Effector memory CD8-positive, alpha-beta T cell (primary cell): ENCODE measurements around the gene GPNMB.

Source experiments
- ATAC-seq: fragments of 150-1000 bp; cut with Tn5 transposase; replicated peaks from 2 replicates; pipeline ENCODE4 v1.10.0; 2021; ENCODE audit warnings: mild to moderate bottlenecking, moderate library complexity
- DNase-seq, 3 experiments: peaks; one replicate each; pipeline ENCODE4 v3.0.0; 2021
- H3K27ac Mint-ChIP-seq, 2 donors: one replicate each; pipeline ENCODE4 v1.8.0; 2022; ENCODE audit warnings: mild to moderate bottlenecking in 2 of 2, mixed read lengths in 2 of 2, moderate library complexity in 2 of 2
- H3K27me3 Mint-ChIP-seq, 2 donors: one replicate each; pipeline ENCODE4 v1.8.0; 2022; ENCODE audit warnings: mixed read lengths in 2 of 2
- H3K36me3 Mint-ChIP-seq: one replicate; pipeline ENCODE4 v1.8.0; 2022; ENCODE audit warnings: mild to moderate bottlenecking, moderate library complexity, mixed read lengths; ENCODE audit not compliant: insufficient read depth
- H3K4me1 Mint-ChIP-seq, 2 donors: one replicate each; pipeline ENCODE4 v1.8.0; 2022; ENCODE audit warnings: low read depth in 2 of 2, mixed read lengths in 2 of 2
- H3K4me3 Mint-ChIP-seq, 2 donors: one replicate each; pipeline ENCODE4 v1.8.0; 2022; ENCODE audit warnings: mild to moderate bottlenecking in 2 of 2, mixed read lengths in 2 of 2, moderate library complexity in 2 of 2
- H3K9me3 Mint-ChIP-seq, 2 donors: one replicate each; pipeline ENCODE4 v1.8.0; 2022; ENCODE audit warnings: mixed read lengths in 2 of 2

GPNMB gene

DNA sequence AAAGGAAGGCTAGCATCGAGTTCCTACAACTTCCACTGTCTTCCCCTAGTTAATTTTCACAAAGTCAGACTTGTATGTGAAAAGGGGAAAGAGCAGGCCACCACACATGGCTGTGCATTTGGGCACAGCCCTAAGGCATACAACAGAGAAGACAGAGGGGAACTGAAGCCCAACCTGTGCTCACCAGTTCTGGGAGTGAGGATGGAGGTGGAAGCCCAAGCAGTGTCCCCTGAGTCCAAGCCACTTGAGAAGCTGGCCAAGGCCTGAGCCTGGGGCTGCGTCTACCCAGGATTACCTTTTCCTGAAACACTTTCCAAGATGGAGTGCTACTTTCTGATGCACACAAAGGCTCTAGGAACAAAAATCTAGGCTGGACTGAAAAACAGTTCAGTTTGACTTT lies 20.3 kb downstream of the GPNMB start:
- ATAC-seq, result no peak
- Mint-ChIP-seq H3K9me3 (no peaks in the 10 kb centered on the region), H3K27ac (no peak overlapping the region), H3K36me3 (no peaks in the 10 kb centered on the region), H3K4me1 (no peaks in the 10 kb centered on the region), H3K27me3 (peaks cover 32 to 36% of the 10 kb centered on the region in 2 donors), H3K4me3 (no peak overlapping the region)
- no peak for DNase-seq

DNA sequence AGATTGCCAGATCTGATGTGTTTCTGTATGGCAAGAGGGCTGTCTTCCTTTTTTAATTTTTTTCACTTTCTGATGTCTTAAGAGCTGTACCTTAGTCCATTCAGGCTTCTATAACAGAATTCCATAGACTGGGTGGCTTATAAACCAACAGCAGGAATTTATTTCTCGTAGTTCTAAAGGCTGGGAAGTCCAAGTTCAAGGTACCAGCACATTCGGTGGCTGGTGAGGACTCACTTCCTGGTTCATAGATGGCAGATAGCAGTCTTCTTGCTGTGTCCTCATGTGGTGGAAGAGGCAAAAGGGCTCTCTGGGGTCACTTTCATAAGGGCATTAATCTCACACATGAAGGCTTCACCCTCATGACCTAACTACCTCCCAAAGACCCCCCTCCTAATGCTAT lies 20.8 kb downstream of the GPNMB start:
- DNase-seq, result no peak
- no peaks in the 10 kb centered on the region for H3K36me3 Mint-ChIP-seq
- no peak for ATAC-seq
- H3K9me3 Mint-ChIP-seq, result no peaks in the 10 kb centered on the region
- no peak overlapping the region for H3K4me3 Mint-ChIP-seq
- H3K27me3 Mint-ChIP-seq, result peaks cover 36% of the 10 kb centered on the region in 2 donors
- no peaks in the 10 kb centered on the region for H3K4me1 Mint-ChIP-seq
- no peak overlapping the region for H3K27ac Mint-ChIP-seq

DNA sequence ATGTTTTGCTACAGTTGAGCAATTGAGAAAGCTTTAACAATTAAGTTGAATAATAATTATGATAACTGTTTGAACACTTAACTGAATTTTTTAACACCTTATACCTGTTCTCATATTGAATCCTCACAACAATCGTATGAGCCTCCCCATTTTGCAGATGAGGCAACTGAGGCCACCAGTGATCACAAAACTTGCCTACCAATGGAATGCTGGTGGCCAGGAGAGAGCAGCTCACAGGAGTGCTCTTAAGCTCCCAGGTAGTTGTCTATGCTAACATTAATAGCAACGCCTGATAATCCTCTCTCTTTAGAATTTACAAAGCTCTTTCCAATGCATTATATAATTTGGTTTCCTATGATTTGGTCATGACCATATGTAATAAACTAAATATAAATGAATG lies 21.6 kb downstream of the GPNMB start:
- Mint-ChIP-seq H3K36me3 (no peaks in the 10 kb centered on the region), H3K27me3 (peaks cover 36% of the 10 kb centered on the region in 2 donors), H3K4me1 (peaks cover 4 to 5% of the 10 kb centered on the region in 2 donors), H3K9me3 (no peaks in the 10 kb centered on the region), H3K27ac (no peak overlapping the region), H3K4me3 (no peak overlapping the region)
- ATAC-seq, result no peak
- no peak for DNase-seq

DNA sequence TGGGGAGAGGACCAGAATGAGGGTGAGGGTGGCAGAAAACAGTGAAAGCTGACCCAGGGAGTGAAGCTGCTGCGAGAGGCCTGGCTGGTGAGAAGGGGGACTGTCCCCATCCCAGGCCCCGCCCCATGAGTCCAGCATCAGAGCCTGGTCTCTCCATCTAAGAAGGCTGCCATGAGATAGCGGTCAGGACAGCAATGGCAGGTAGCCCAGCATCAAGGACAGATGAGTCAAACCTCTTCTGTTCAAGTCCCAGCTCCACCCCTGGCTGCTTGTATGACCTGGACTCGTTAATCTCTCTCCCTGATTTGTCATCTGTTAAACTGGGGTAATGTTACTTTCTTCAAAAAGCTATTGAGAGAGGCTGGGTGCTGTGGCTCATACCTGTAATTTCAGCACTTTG lies 22.2 kb downstream of the GPNMB start:
- Mint-ChIP-seq H3K9me3 (no peaks in the 10 kb centered on the region), H3K36me3 (no peaks in the 10 kb centered on the region), H3K4me1 (peaks cover 7 to 9% of the 10 kb centered on the region in 2 donors), H3K27ac (no peak overlapping the region), H3K4me3 (no peak overlapping the region), H3K27me3 (peaks cover 36% of the 10 kb centered on the region in 2 donors)
- ATAC-seq (no peak), DNase-seq (no peak)

DNA sequence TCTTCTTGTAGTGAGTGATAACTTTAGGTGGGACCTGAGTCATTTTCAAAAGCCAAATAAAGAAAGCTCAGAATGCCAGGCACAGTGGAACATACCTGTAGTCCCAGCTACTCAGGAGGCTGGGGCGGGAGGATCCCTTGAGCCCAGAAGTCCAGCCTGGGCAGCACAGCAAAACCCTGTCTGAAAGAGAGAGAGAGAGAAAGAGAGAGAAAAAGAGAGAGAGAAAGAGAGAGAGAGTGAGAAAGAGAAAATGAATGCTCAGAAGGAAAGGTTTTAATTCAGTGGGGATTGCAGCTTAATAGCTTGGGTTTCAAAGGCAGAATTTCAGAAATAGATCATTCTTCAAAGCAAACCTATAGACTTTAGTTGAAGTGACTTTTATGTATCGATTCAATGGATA lies 25.7 kb downstream of the GPNMB start:
- H3K4me1 Mint-ChIP-seq, result peaks cover 7 to 9% of the 10 kb centered on the region in 2 donors
- no peak for DNase-seq
- H3K9me3 Mint-ChIP-seq, result no peaks in the 10 kb centered on the region
- H3K36me3 Mint-ChIP-seq, result no peaks in the 10 kb centered on the region
- H3K27ac Mint-ChIP-seq, result no peak overlapping the region
- no peak for ATAC-seq
- no peak overlapping the region for H3K4me3 Mint-ChIP-seq
- H3K27me3 Mint-ChIP-seq, result peaks cover 23 to 24% of the 10 kb centered on the region in 2 donors

DNA sequence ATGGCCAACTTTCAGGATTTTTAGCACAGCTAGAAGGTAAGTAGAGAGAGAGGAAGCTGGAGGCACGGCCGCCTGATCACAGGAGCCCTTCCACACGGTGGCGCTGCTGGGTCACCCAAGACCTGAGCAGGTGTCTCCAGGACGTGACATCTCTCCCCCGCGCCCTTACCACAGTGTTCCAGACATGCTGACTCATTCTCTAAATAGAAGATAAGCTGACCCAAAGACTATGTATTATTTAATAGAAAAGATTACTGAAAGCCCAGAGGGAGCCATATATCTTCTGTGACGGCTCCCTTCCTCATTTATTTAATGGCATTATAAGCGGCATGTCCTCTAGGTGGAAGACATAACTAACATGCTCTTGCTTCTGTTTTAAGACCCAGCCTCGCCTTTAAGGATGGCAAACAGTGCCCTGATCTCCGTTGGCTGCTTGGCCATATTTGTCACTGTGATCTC lies 26.6 kb downstream of the GPNMB start:
- peaks cover 17% of the 10 kb centered on the region in 2 donors for H3K27me3 Mint-ChIP-seq
- peaks cover 7 to 9% of the 10 kb centered on the region in 2 donors for H3K4me1 Mint-ChIP-seq
- peak; percentile 98 for ATAC-seq
- H3K27ac Mint-ChIP-seq, result peak overlapping the region in 1 of 2 donors; percentile 4
- no peaks in the 10 kb centered on the region for H3K9me3 Mint-ChIP-seq
- peak; percentile 80 to 84 (median 82) for DNase-seq
- H3K4me3 Mint-ChIP-seq, result peak overlapping the region; percentile 40 to 55
- H3K36me3 Mint-ChIP-seq, result no peaks in the 10 kb centered on the region

- DNase-seq, result no peak
- peaks cover 0 to 5% of the 10 kb centered on the region in 2 donors for H3K27me3 Mint-ChIP-seq
- peaks cover 7 to 9% of the 10 kb centered on the region in 2 donors for H3K4me1 Mint-ChIP-seq
- H3K27ac Mint-ChIP-seq, result no peak overlapping the region
- no peaks in the 10 kb centered on the region for H3K9me3 Mint-ChIP-seq
- ATAC-seq, result no peak
- H3K36me3 Mint-ChIP-seq, result no peaks in the 10 kb centered on the region
- no peak overlapping the region for H3K4me3 Mint-ChIP-seq
Measured at GRCh38 chr7:23275912-23276311, 29.3 kb downstream of the GPNMB start.

GRCh38 chr7:23276376-23276775 lies 29.8 kb downstream of the GPNMB start:
- Mint-ChIP-seq H3K27ac (no peak overlapping the region), H3K9me3 (no peaks in the 10 kb centered on the region), H3K4me3 (no peak overlapping the region), H3K27me3 (peaks cover 0 to 5% of the 10 kb centered on the region in 2 donors), H3K4me1 (peaks cover 7 to 9% of the 10 kb centered on the region in 2 donors), H3K36me3 (no peaks in the 10 kb centered on the region)
- DNase-seq, result no peak
- no peak for ATAC-seq

GRCh38 chr7:23276947-23277346 lies 30.4 kb downstream of the GPNMB start:
- peak overlapping the region in 1 of 2 donors; percentile 28 for H3K27ac Mint-ChIP-seq
- no peak overlapping the region for H3K4me3 Mint-ChIP-seq

GRCh38 chr7:23277359-23277989 lies 30.9 kb downstream of the GPNMB start:
- H3K36me3 Mint-ChIP-seq, result no peaks in the 10 kb centered on the region
- peak; percentile 29 to 39 (median 37) for DNase-seq
- H3K9me3 Mint-ChIP-seq, result no peaks in the 10 kb centered on the region
- H3K27ac Mint-ChIP-seq, result no peak overlapping the region
- no peak overlapping the region for H3K4me3 Mint-ChIP-seq
- no peaks in the 10 kb centered on the region for H3K27me3 Mint-ChIP-seq
- peaks cover 7 to 9% of the 10 kb centered on the region in 2 donors for H3K4me1 Mint-ChIP-seq
- ATAC-seq, result peak; percentile 52

More at GRCh38 chr7:23276947-23277346, 30.4 kb downstream of the GPNMB start:
- Mint-ChIP-seq H3K4me1 (peaks cover 7 to 9% of the 10 kb centered on the region in 2 donors), H3K9me3 (no peaks in the 10 kb centered on the region), H3K27me3 (peaks cover 0 to 4% of the 10 kb centered on the region in 2 donors), H3K36me3 (no peaks in the 10 kb centered on the region)
- ATAC-seq (no peak), DNase-seq (no peak)

DNA sequence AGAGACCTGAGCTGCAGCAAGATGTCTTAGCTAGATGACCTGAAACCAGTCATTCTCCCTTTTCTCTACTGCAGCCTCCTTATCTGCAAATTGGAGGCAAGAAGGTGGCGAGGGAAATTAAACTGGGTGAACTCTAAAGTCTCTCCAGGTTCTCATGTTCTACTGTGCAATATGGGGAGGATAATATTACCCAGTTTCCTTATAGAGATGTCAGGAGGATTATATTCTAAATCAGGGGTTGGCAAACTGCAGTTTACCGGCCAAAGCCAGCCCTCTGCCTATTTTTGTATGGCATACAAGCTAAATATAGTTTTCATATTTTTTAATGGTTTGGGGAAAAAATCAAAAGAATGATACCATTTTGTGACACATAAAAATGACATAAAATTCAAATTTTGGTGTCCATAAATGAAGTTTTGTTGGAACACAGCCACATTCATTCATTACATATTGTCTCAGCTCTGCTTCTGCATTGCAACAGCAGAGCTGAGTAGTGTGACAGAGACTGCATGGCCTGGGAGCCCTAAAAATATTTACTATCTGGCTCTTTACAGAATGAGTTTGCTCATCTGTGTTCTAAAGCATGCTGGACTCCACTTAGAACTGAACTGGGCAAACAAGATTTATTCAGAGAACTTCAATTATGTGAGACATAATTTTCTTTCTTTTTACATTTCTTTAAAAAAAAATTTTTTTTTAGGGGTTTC lies 33.4 kb downstream of the GPNMB start:
- no peak for DNase-seq
- no peaks in the 10 kb centered on the region for H3K36me3 Mint-ChIP-seq
- no peaks in the 10 kb centered on the region for H3K4me1 Mint-ChIP-seq
- ATAC-seq, result no peak
- no peak overlapping the region for H3K4me3 Mint-ChIP-seq
- H3K27me3 Mint-ChIP-seq, result no peaks in the 10 kb centered on the region
- no peak overlapping the region for H3K27ac Mint-ChIP-seq
- H3K9me3 Mint-ChIP-seq, result no peaks in the 10 kb centered on the region

DNA sequence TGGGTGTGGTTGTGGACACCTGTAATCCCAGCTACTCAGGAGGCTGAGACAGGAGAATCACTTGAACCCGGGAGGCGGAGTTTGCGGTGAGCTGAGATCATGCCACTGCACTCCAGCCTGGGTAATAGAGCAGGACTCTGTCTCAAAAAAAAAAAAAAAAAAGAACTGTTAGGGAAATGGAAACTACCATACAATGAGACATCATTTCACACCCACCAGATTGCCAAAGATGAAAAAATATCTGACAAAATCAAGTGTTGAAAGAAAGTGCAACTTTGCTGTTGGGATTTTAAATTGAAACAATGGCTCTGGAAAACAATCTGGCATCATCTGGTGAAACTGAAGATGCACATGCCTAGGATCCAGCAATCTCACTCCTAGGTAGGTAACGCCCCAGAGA lies 36.5 kb downstream of the GPNMB start:
- Mint-ChIP-seq H3K9me3 (no peaks in the 10 kb centered on the region), H3K4me1 (peaks cover 4 to 6% of the 10 kb centered on the region in 2 donors), H3K27ac (no peak overlapping the region), H3K36me3 (no peaks in the 10 kb centered on the region), H3K27me3 (no peaks in the 10 kb centered on the region), H3K4me3 (no peak overlapping the region)
- no peak for DNase-seq
- ATAC-seq, result no peak

DNA sequence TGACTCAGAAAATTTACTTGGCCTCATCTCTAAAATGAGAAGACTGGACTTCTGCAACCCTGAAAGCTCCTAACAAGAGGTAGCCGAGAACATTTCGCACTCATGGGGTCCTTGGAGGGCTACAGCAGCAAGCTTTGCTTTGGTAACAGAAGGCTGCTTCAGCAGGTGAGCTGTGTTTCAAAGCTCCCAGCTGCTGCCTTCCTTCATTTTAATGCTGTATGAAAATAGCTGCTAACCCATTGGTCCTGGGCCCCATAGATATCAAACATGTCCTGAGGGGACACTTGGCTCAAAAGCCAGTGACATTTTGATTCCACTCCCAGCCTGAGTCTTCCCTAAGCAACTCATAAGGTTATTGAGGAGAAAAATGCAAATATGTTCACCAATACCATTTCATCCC lies 38.3 kb downstream of the GPNMB start:
- ATAC-seq (no peak), DNase-seq (no peak)
- Mint-ChIP-seq H3K4me3 (no peak overlapping the region), H3K27ac (no peak overlapping the region), H3K36me3 (no peaks in the 10 kb centered on the region), H3K4me1 (peaks cover 4 to 9% of the 10 kb centered on the region in 2 donors), H3K27me3 (no peaks in the 10 kb centered on the region), H3K9me3 (no peaks in the 10 kb centered on the region)
